NT2/D1 (cell line): ENCODE data around the gene ADGRG1.

Experiments used
- DNase-seq: peaks from one replicate; pipeline ENCODE4 v3.0.0-alpha.2; 2011; ENCODE audit warnings: low read depth, low spot score
- H3K27me3 ChIP-seq: 2 replicates; pipeline ENCODE4 v1.6.0; 2011; ENCODE audit warnings: mild to moderate bottlenecking; ENCODE audit not compliant: insufficient read length, insufficient read depth
- H3K36me3 ChIP-seq: 2 replicates; pipeline ENCODE4 v1.6.1; 2011; ENCODE audit warnings: mild to moderate bottlenecking, low read length, mixed read lengths; ENCODE audit not compliant: insufficient read depth, insufficient read length
- H3K4me1 ChIP-seq: 2 replicates; pipeline ENCODE4 v1.5.1; 2011; ENCODE audit not compliant: insufficient read depth, insufficient read length
- H3K4me3 ChIP-seq: 2 replicates; pipeline ENCODE4 v1.5.1; 2011; ENCODE audit warnings: low read depth; ENCODE audit not compliant: insufficient read length
- H3K9ac ChIP-seq: 2 replicates; pipeline ENCODE4 v1.6.0; 2011; ENCODE audit warnings: low read depth; ENCODE audit not compliant: insufficient read length
- H3K9me3 ChIP-seq: 2 replicates; pipeline ENCODE4 v1.5.1; 2011; ENCODE audit warnings: mild to moderate bottlenecking, low read length; ENCODE audit not compliant: insufficient read depth
- SUZ12 ChIP-seq: IDR thresholded peaks from 2 replicates; pipeline ENCODE4 v1.6.1; 2011; ENCODE audit not compliant: insufficient read length, insufficient read depth; ENCODE audit errors: extremely low read depth
- YY1 ChIP-seq: IDR thresholded peaks from 2 replicates; pipeline ENCODE4 v1.6.1; 2011; ENCODE audit not compliant: insufficient read length, insufficient read depth
- ZNF274 ChIP-seq: IDR thresholded peaks from 2 replicates; pipeline ENCODE4 v1.6.1; 2011; ENCODE audit warnings: mild to moderate bottlenecking, low read depth, low read length

Gene ADGRG1

GRCh38 chr16:57612494-57612893, 15.9 kb upstream of the ADGRG1 start:
- no peak for TF ChIP-seq YY1
- no peak for TF ChIP-seq SUZ12
- TF ChIP-seq ZNF274 = no peak
- Histone ChIP-seq H3K9ac (no peak overlapping the region), H3K4me1 (peaks cover 8% of the 10 kb centered on the region), H3K27me3 (no peaks in the 10 kb centered on the region), H3K36me3 (no peaks in the 10 kb centered on the region), H3K9me3 (no peaks in the 10 kb centered on the region), H3K4me3 (no peak overlapping the region)
- no peak for DNase-seq

GRCh38 chr16:57613514-57613913, 14.9 kb upstream of the ADGRG1 start:
- TF ChIP-seq SUZ12 = no peak
- TF ChIP-seq YY1 = no peak
- TF ChIP-seq ZNF274 = no peak
- H3K9ac ChIP-seq = no peak overlapping the region
- H3K4me3 ChIP-seq = no peak overlapping the region
- peaks cover 8% of the 10 kb centered on the region for H3K4me1 ChIP-seq
- no peak for DNase-seq
- no peaks in the 10 kb centered on the region for H3K36me3 ChIP-seq
- no peaks in the 10 kb centered on the region for H3K27me3 ChIP-seq
- H3K9me3 ChIP-seq = no peaks in the 10 kb centered on the region

- no peaks in the 10 kb centered on the region for H3K9me3 ChIP-seq
- H3K9ac ChIP-seq = no peak overlapping the region
- peaks cover 9% of the 10 kb centered on the region for H3K4me1 ChIP-seq
- no peaks in the 10 kb centered on the region for H3K27me3 ChIP-seq
- H3K36me3 ChIP-seq = no peaks in the 10 kb centered on the region
- H3K4me3 ChIP-seq = no peak overlapping the region
- no peak for DNase-seq
- TF ChIP-seq YY1 = no peak
- TF ChIP-seq SUZ12 = no peak
Measured at GRCh38 chr16:57614536-57614935, 13.9 kb upstream of the ADGRG1 start.

- Histone ChIP-seq H3K4me1 (peaks cover 13% of the 10 kb centered on the region), H3K36me3 (no peaks in the 10 kb centered on the region), H3K9me3 (no peaks in the 10 kb centered on the region), H3K4me3 (no peak overlapping the region), H3K9ac (no peak overlapping the region), H3K27me3 (no peaks in the 10 kb centered on the region)
- DNase-seq = no peak
- TF ChIP-seq YY1 (no peak), ZNF274 (no peak), SUZ12 (no peak)
Measured at GRCh38 chr16:57614944-57615343, 13.5 kb upstream of the ADGRG1 start.

- Histone ChIP-seq H3K4me3 (no peak overlapping the region), H3K9me3 (no peaks in the 10 kb centered on the region), H3K9ac (no peak overlapping the region), H3K36me3 (no peaks in the 10 kb centered on the region), H3K4me1 (peaks cover 19% of the 10 kb centered on the region), H3K27me3 (no peaks in the 10 kb centered on the region)
- DNase-seq = no peak
- no peak for TF ChIP-seq SUZ12
- TF ChIP-seq ZNF274 = no peak
- TF ChIP-seq YY1 = no peak
Measured at GRCh38 chr16:57615813-57616212, 12.6 kb upstream of the ADGRG1 start.

- DNase-seq = no peak
Measured at GRCh38 chr16:57616241-57616640, 12.2 kb upstream of the ADGRG1 start.

GRCh38 chr16:57616876-57617275, 11.6 kb upstream of the ADGRG1 start:
- DNase-seq = no peak
- Histone ChIP-seq H3K4me1 (peaks cover 21% of the 10 kb centered on the region), H3K27me3 (no peaks in the 10 kb centered on the region), H3K9me3 (no peaks in the 10 kb centered on the region), H3K4me3 (no peak overlapping the region), H3K9ac (no peak overlapping the region), H3K36me3 (no peaks in the 10 kb centered on the region)
- no peak for TF ChIP-seq SUZ12
- TF ChIP-seq ZNF274 = no peak
- TF ChIP-seq YY1 = no peak

More at GRCh38 chr16:57616241-57616640, 12.2 kb upstream of the ADGRG1 start:
- no peak overlapping the region for H3K9ac ChIP-seq
- no peak overlapping the region for H3K4me3 ChIP-seq
- H3K9me3 ChIP-seq = no peaks in the 10 kb centered on the region
- peaks cover 21% of the 10 kb centered on the region for H3K4me1 ChIP-seq
- H3K27me3 ChIP-seq = no peaks in the 10 kb centered on the region
- no peaks in the 10 kb centered on the region for H3K36me3 ChIP-seq
- TF ChIP-seq SUZ12 (no peak), YY1 (no peak), ZNF274 (no peak)

- TF ChIP-seq YY1 (no peak), ZNF274 (no peak)
- Histone ChIP-seq H3K9ac (peak overlapping the region; percentile 8), H3K4me1 (peaks cover 28% of the 10 kb centered on the region), H3K9me3 (no peaks in the 10 kb centered on the region), H3K36me3 (no peaks in the 10 kb centered on the region), H3K4me3 (no peak overlapping the region), H3K27me3 (no peaks in the 10 kb centered on the region)
- DNase-seq = no peak
Measured at GRCh38 chr16:57617604-57618111, 10.8 kb upstream of the ADGRG1 start.
